8988T (cell line): ENCODE measurements around the gene CDH13.

ENCODE experiments used
- DNase-seq: peaks from one replicate; pipeline ENCODE4 v3.0.0; 2011

Gene CDH13

DNA sequence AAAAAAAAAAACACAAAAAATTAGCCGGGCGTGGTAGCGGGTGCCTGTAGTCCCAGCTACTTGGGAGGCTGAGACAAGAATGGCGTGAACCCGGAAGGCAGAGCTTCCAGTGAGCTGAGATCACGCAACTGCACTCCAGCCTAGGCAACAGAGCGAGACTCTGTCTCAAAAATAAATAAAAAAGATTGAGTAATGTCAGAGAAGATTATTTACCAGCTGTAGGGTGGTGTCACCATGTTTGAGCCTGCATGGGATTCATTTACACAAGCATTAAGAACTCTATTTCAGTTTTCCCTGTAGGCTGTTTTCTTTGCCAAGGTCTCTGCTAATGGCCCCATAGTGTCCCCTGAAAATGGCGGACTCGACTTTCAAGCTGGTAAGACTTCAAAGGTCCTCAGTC lies 575.0 kb downstream of the CDH13 start:
- DNase-seq: no peak

DNA sequence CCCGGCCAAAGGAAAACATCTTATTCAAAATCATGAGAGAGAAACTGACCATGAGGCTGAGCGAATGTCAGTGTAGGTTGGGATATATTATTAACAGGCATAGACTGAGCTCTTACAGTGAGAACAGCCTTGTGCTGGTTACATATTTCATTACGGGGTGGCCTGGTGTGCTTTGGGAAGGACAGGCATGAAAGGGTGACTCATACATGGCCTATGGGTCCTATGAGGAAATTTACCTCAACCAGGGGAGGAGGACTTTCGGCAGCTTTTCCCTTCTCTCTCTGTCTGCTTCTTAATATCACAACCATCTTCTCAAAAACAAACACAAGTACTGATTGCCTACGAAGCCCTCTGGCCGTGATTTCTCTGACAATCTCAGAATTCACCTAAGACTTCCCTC lies 579.1 kb downstream of the CDH13 start:
- no peak for DNase-seq

DNA sequence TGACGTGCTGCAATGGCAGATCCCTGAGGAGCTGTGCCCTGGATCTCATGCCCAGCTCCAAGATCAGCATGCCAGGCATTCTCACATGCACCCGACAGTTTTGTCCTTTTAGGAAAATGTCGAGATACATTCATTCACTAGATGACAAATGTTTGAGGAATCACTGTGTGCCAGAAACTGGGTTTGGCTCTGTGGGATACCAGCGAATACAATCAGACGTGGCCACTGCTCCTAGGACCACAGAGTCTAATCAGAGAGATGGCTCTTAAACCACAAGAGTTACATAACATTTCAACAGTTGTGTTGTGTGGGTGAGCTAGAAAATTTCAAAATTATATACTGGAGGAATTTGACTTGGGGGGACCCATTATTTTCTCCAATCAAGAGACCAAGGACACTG lies 579.7 kb downstream of the CDH13 start:
- DNase-seq: no peak

DNA sequence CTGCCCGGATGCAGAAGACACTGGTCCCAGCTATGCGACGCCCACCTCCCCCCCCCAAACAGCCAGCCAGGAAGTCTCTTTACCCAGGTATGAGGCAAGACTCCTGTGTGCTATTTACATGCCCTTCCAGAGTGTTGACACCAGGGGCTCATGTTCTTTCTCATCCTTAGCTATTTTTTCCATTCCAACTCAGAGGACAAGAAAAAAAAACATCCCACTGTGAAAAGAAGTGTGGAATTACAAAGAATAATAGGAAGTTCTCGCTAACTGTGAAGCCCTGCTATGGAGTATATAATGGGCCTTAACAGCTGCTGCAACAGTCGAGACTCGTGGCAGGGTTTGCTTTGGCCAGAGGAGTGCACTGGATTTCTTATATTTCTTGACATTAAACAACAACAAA lies 584.9 kb downstream of the CDH13 start:
- DNase-seq: no peak

GRCh38 chr16:83212301-83212841 lies 585.6 kb downstream of the CDH13 start:
- no peak for DNase-seq

GRCh38 chr16:83214671-83215070 lies 587.9 kb downstream of the CDH13 start:
- no peak for DNase-seq

DNA sequence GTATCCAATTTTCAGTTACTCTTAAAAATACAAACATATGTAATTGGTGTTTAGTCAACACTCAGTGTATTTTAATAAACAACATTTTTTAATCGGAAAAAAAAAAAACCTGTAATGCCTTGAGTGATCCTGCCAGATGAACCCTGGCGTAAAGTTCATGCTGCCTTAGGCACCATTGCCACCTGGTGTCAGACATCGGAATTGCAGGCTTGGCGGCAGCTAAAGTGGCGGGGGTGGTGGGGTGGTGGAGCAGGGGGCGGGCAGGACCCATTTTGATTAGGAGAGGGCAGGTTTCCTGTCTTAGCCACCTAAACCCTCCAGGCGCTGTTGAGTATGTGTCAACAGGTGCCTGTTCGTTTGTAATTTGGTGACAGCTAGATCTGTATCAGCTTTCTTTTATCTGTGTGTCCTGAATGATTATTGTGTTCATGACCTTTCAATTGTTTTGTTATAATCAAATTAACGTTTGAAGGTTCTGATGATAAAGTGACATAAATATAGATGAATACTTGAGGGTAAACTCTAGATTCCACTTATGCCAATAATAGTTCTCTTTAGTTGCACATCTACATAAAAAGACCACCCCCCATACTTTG lies 588.7 kb downstream of the CDH13 start:
- DNase-seq: peak; percentile 35

DNA sequence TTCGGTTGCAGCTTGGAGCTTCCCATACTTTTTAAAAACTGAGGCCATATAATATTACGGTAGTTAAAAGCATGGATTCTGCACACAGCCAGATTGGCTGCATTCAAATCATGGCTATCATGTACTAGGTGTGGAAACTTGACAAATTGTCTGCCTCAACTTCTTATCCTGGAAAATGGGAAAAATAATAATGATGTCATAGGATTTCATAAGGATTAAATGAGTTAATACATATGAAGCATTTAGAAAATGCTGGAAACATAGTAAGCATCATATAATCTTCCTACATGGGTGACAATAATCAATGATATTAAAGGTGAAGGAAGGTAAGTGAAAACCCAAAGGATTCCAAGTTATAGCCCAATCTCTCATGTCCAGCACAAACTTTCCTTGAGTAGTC lies 592.5 kb downstream of the CDH13 start:
- no peak for DNase-seq

GRCh38 chr16:83220066-83220465 lies 593.3 kb downstream of the CDH13 start:
- DNase-seq: no peak

GRCh38 chr16:83224642-83225041 lies 597.9 kb downstream of the CDH13 start:
- no peak for DNase-seq

- DNase-seq: no peak
Measured at GRCh38 chr16:83227336-83227735, 600.6 kb downstream of the CDH13 start.

- DNase-seq: no peak
Measured at GRCh38 chr16:83231729-83232128, 605.0 kb downstream of the CDH13 start.

DNA sequence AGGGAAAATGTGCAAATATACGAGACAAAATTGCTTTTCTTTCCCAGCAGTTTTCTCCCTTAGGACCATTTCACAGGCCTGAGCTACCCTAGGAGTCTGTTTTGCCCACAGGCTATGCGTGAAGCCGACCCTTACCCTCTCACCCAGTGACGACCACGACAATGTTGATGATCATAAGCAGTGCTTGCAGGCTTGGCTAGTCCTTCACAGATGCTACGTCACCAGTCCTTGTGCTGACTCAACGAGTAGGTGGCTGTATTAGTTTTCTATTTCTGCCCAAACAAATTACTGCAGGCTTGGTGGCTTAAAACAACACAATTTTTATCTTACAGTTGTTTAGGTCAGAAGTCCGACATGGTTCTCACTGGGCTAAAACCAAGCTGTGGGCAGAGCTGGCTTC lies 606.4 kb downstream of the CDH13 start:
- DNase-seq: no peak

GRCh38 chr16:83238949-83239691 lies 612.4 kb downstream of the CDH13 start:
- no peak for DNase-seq

DNA sequence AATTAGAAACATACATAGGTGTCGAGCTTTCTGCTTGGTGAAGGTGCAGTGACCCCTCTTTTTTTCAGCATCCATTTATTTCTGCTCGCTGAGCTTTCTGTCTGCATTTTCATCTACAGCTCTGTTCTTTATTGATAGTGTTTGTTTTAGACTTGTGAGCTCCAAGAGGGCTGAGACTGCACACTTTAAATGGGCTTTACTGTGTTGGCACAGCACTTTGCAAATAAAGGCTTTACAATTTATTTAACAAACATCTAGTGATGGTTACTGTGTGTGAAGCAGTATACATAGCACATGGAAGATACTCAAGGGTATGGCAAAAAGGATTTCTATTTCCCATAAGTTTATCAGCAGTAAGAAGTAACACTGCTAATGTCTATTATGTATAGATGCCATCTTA lies 617.3 kb downstream of the CDH13 start:
- DNase-seq: no peak

DNA sequence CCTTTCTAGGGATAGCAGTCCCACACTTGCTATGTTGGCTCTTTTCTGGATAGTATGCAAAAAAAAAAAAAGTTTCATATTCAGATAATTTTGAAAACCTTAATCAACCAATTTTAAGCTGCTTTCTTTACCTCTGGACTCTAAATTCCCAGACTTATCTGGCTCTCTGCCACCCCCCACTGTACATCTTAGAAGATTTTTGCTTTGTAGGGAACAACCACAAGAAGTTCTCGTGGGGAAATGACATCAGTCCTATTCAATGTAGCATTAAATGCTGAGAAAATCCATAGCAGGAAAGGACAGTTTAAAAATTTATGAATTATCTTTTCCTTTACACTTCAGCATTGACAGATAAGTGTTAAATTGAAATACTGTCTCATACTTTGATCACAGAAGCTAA lies 618.3 kb downstream of the CDH13 start:
- no peak for DNase-seq

GRCh38 chr16:83247767-83248372 lies 621.1 kb downstream of the CDH13 start:
- no peak for DNase-seq

DNA sequence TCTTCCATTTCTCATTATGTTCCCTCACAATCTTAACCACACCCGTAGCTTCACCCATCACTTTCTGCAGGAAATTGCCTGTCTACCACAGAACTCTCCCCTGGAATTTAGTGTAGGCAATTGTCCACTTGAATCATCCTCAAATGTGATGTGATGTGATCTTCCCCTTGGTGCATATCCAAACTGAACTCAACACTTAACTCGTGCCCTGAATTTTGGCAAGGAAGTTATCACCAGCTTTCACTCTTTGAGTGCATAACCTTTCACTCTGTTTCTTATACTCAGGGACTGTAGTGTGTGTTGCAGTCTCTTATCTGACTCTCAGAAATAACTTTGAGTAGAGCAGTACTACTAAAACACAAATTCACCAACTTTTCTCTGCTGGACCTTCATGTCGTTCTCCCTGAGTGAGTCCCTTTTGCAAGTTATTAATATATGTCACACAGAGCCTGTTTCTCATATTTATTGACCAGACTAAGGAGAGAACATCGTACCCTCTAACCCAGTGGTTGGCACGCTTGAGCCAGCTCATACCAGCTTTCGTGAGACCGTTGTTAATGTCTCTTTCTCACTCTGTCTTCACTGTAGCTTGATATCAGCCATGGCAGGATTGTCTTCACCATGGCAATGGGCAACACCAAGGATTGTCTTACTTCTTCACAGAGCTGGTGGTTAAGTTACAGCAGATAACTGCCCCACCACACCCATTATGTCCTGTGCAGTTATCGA lies 622.1 kb downstream of the CDH13 start:
- no peak for DNase-seq

DNA sequence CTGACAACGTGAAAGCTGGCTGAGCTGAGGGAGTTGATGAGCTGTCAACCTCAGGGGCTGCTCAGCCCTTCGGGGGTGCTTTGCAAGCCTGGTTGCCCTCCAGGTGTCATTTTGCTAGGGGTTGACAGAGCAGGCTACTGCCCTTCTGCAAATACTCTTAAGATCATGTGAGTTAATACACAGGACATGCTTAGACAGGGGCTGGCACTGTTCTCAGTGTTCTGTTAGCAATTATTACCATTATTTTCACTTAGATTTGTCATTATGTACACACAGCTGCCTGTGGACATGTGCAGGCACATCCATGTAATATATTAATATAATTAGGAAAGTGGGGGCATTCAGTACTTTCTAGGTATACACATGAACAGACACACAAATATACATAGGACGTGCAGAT lies 626.8 kb downstream of the CDH13 start:
- DNase-seq: no peak

- no peak for DNase-seq
Measured at GRCh38 chr16:83258366-83258928, 631.7 kb downstream of the CDH13 start.

GRCh38 chr16:83266848-83267553 lies 640.2 kb downstream of the CDH13 start:
- DNase-seq: no peak

DNA sequence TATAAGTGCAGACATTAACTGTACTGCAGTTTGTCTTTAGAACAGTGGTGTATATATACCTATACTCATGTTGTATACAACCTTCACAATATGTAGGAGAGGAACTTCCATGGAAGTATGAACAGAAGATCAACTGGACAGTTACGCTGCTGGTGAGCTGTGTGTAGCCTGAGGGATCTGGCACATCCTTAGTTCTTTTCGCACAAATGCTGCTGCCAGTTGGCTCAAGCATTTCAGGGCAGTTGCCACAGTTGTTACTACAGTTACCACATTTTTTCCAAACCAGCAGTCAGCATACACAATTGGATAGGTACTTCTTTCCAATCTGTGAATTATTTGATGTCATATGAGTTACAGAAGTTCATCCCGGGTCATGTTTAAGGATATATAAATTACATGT lies 641.4 kb downstream of the CDH13 start:
- no peak for DNase-seq

GRCh38 chr16:83269048-83269447 lies 642.3 kb downstream of the CDH13 start:
- no peak for DNase-seq
